ENCODE data around the gene CCR6. TPM values are rescaled to one million over a fixed set of nuclear protein-coding genes. Genes with fewer than 3 reads are reported as not detected.

The CCR6 gene
- total RNA-seq, 1 donor from 2014 or later, result not detected

DNA sequence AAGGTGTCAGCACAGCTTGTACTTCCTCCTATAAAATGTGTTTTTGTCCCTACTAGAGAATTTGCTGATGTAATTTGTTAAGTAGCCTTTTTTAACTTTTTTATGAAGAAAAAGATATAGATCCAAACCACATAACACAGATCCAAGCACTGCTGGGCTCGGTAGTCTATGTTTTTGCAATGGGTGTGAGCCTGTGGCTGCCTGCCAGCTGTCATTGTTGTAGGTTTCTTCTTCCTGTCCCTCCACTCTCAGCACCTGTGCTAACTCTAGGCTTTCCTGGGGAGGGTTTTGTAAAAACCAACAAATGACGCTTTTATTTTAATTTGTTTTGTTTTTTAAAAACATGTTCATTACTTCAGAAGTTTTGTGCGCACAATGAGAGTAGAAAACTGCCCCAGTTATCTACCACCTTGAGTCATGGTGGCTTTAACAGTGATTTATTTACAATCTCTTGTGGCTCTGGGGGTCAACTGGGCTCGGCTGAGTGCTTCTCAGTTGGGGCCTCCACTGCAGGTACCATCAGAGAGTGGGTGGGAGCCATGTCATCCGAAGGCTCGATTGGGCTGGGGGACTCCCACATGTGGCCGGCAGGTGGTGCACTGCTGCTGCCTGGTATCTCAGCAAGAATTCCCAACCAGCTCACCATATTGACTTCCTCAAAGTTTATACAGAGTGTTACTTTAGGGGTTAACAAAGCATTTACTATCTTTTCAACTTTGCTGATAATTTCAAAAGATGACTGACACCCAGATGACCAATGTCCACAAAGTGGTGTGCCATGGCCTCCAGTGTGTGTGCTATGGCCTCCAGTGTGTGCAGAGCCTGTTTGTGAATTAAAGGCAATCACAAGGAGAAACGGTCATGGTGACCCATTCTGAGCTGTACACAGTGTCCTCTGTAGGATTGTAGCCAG is 3.0 kb upstream of the CCR6 start:
- no peak for DNase-seq (ENCODE audit: low read depth)

DNA sequence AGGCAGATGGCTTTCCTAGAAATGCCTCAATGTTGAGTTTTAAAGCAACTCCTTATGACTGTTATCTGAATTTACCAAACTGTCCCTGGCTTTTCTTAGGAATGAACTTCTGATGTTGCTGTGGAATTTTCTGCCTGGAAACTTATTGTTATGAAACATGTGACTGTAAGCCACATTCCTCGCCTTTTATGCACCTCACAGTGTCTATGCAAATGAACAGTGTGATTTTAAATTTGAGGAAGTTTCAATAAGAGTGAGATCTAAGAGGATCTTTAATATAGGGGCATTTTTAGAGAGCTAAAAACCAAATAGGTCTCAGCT is 2.4 kb upstream of the CCR6 start:
- DNase-seq (ENCODE audit: low read depth), result no peak

DNA sequence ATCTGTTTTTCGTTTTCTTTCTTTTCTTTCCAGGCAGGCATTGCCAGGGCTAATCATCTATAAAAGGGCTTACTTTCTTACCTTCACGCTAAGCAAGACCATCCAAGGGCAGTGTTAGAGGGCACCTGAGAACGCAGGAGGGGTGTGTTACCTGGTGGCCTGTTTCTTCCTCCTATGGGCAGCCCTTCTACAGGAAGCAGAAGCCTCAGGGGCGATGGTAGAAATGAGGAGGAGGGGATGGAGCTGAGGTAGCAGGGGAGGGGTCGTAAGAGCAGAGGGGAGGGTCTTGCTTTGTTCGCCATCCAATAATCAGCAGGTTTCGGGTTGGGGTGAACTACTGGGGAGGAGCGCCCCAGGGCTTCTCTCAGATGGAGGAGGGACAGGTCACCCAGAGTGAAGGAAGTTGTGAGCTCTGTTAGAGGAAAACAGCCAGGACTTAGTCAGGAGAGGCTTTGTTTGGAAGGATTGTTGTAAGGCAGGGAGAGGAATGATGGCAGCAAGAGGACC is 1.5 kb upstream of the CCR6 start:
- DNase-seq (ENCODE audit: low read depth), result no peak

DNA sequence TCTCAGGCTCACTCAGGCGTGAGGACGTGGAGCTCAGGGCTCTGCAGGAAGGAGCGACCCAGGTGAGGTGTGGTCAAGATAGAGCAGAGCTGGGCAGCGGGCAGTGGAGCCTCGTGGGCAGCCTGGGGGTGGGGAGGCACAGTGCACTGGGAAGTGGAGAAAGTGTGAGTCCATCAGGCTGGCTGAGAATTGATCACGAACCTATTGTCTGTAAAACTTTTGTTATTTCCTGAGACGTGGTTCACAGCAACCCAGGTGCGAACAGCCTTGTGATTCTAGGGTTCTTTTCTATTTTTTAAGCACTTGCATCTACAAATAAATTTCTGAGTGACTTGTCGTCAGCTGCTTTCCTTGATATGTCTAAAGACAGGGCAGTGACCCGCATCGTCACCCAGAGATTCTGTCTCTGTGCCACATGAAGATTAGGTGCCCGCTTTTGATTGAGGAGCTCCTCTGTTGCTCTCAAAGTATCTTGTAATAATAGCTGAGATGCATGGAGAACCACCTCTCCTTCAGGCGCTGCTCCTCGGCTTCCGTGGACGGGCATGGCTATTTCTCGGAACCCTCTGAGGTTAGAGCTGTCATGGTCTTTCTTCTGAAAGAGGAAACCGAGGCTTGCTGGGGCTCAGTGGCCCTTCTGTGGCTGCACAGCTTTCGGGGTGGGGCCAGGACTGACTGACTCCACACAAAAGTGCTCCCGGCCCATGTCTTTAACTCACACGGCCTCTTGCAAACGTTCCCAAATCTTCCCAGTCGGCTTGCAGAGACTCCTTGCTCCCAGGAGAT is 662 bp upstream of the CCR6 start:
- no peak for DNase-seq (ENCODE audit: low read depth)

DNA sequence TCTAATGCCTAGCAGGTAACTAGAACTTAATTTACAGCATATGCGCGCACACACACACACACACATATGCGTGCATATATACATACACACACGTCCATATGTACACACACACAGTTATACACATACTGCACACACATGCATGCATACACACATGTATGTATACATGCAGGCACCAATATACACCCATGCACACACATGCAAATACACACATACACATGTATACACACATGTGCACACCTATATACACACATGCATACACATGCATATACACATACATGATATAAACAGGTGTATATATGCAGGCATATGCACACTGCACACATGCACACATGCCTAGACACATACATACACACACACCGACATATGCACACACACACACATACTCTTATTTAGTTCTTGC is 1.9 kb downstream of the CCR6 start:
- no peak for DNase-seq (ENCODE audit: low read depth)

DNA sequence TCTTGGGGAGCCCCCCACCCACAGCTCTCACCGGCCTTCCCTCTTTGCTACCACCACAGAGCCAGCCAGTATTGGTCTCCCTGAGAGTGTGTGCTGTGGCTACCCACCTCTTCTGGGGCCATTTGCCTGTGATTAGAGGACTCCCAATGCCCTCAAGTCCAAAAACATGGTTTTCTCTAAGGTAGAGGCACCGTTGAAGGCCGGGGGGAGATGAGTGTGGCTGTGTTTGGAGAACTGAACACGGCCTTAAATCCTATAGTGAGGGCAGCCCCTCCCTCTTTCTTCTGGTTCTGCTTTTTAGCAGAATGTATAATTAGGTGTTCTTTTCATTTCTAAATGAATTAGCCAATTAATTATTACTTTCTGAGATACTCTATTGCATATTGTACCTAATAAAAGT is 2.5 kb downstream of the CCR6 start:
- no peak for DNase-seq (ENCODE audit: low read depth)

DNA sequence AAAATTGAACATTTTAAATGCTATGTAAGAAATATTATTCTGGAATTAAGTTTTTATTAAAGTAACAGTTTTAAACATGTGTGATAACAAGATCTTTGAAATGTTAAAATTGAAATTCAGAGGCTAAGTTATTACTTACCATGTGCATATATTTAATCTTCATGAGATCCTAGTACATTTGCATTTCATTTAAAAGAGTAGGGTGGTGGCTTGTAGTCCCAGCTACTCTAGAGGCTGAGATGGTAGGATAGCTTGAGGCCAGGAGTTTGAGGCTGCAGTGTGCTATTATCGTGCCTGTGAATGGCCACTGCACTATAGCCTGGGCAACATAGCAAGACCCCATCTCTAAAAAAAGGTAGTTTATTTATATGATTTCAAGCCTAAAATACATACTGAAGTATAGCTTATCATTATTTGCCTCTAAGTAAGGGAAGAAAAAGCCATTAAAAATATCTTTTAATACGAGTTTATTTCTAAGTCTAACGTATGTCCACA is 3.0 kb downstream of the CCR6 start:
- DNase-seq (ENCODE audit: low read depth), result no peak

DNA sequence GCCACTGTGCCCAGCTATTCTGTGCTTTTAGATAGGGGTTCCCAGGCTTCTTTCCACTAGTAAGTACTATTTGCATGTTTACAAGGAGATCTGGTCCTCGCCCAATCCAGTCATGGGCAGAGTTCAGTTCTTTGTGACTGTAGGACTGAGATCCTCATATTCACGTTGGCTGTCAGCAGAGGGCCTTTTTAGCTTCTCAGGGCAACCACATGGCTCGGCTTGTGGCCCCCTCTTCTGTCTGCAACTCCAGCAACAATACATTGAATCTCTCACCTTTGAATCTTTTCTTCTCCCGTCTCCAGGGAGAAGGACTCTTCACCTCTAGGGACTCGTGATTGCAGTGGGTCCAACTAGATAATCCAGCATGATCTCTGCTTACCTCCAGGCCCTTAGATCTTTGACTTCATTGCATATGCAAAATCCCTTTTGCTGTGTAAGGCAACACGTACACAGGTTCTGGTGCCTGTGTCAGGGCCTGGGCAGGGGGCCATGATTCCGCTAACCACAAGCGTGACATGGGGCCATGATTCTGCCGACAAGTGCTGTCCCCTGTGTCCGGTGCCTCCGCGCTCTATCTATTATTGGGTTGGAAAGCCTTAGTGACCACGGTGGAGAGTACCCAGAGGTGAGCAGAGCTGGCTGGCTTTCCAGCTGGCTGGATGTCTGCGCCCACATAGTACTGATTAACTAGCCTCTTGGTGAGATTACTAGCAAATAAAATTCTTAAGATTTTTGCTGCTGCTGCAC is 5.1 kb downstream of the CCR6 start:
- no peak for DNase-seq (ENCODE audit: low read depth)

DNA sequence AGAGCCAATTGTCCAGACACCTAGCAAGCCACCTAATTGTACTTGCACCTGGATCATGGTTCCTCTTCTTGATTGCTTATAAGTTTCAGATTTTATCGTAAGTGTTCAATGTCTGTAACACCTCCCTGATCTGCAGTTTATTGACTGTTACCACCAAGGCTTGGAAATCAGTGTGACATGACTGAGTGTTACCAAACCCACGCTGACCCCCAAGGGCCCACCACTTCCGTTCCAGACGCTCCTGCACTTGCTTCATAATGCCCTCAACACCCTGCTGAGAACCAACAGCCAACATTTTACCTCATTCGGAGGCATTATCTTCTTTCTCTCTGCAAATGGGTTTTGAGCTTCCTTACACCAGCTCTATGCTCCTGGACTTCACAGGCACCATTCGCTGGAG is 6.3 kb downstream of the CCR6 start:
- DNase-seq (ENCODE audit: low read depth), result no peak

DNA sequence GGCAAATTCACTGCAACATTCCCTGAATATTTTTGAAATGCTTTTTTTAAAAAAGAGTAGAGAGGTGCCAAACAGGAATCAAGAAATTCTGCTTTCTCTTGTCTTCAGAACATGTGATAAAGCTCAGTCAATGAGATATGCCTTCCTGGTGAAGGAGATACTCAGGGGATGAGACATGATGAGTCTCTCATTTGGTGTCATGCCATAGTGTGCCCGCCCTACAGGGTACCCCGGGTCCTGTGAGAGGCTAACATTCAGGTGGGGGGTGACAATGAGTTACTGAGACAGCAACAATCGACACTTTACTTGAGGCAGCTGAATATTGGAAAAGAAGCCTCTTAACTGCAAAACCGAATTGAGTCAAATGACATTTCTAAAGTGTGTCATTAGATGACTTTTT is 6.7 kb downstream of the CCR6 start:
- no peak for DNase-seq (ENCODE audit: low read depth)

DNA sequence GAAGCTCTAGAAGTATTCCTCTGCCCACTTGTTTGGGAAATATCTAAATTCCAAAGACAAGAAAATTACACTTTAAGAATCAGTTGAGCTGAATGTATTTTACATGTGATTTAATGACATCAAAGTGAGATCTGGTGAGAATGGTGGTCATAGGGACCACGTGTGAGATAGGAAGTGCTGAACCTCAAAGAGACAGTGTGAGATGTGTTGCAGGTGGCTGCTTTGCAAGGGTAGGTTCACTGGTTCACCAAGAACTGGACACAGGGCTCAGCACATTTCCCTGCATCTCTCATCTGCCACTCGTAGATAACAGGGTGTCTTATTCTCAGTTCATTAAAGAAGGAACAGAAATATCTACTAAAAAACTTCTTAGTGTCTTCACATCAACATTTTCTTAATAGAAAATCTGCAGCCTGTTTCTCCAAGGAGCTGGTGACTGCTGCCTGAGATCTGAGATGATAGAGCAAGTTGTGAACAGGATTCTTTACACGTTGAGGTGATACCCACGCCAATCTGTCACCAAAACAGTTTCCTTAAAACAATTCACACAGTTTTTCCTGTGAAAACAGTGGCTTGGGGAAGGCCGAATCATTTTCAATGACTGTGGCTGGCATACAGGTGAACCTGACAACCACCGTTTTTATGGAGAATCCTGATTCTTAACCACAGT is 7.2 kb downstream of the CCR6 start:
- DNase-seq (ENCODE audit: low read depth), result no peak

DNA sequence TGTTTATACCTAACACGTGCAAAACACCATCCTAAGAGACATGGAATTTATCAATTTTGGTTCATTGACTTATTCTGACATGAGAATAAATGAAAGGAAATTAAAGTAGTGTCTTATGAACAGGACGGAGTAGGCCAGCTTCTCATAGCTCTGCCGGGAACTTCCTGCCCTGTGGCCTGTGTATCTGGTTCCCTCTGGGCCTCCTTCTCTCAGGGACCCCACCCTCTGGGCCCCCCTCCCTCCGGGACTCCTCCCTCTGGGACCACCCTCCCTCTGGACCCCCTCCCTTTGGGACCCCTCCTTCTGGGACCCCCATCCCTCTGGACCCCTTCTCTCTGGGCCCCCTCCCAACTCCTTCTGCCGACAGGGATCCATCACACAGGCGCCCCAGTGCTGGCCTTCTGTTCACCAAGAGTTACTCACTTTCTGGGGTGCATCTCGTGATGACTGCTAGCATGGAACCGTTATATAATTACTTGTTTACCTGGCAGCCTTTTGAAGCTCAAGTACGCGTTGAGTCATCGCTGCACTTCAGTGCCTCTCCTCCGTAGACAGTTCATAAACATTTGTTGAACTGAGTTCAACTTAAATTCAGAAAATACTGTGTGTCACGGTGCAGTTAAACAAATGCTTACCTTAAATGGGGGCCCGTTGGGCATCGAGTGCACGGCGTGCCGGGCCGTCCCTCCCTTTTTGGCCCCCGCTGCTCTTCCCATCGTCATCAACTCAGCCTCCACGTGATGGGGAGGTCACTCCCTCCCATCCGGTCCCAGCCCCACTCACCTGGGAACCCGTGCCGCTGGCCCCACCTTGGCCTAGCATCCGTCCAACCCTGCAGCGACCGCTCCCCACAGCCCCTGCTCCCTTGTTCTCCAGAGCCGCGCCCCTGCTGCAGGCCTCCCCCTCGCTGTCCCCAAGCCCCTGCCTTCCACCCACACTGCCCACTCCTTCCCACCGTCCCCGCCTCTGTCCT is 8.1 kb downstream of the CCR6 start:
- DNase-seq (ENCODE audit: low read depth), result no peak

DNA sequence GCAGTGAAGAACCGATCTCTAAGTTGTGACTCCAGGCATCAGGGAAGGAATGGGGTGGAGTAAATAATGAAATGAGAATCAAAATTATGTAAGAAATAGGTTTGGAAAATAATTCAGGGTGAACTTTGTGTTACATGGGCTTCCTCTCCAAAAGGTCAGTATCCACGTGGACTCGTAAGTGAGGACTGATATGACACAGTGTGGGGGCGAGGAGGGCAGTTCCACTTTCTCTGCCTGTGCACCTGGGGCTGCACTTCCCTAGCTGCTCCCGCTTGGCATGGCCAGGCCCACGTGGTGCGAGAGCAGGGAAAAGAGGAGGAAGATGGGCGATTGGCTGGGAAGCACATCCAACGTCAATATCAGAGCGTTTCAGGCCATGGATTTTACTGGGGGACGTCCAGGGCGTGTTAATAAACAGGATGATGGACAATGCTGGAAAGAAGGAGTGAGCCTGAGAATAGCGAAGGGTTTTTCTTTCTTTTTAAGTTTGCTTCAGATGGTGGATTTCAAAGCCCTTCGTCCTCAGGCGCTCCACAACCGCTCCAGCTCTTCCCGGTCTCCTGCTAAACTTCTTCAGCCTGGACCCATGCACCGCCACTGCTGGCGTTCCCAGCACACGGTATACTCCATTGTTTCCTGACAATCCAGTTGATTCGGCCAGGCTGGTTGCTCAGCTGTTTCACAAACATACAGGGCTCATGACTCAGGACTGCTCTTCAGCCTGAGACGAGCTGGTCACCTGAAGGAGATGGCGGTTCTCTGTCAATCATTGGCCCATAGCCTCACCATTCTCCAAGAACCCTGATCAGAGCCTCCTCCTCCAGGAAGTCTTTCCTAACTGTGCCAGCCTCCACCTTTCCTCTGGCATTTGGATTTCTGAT is 11.8 kb downstream of the CCR6 start:
- no peak for DNase-seq (ENCODE audit: low read depth)

DNA sequence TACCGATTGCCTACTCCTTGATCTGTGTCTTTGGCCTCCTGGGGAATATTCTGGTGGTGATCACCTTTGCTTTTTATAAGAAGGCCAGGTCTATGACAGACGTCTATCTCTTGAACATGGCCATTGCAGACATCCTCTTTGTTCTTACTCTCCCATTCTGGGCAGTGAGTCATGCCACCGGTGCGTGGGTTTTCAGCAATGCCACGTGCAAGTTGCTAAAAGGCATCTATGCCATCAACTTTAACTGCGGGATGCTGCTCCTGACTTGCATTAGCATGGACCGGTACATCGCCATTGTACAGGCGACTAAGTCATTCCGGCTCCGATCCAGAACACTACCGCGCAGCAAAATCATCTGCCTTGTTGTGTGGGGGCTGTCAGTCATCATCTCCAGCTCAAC is 13.5 kb downstream of the CCR6 start:
- no peak for DNase-seq (ENCODE audit: low read depth)

DNA sequence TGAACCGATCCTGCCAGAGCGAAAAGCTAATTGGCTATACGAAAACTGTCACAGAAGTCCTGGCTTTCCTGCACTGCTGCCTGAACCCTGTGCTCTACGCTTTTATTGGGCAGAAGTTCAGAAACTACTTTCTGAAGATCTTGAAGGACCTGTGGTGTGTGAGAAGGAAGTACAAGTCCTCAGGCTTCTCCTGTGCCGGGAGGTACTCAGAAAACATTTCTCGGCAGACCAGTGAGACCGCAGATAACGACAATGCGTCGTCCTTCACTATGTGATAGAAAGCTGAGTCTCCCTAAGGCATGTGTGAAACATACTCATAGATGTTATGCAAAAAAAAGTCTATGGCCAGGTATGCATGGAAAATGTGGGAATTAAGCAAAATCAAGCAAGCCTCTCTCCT is 14.2 kb downstream of the CCR6 start:
- no peak for DNase-seq (ENCODE audit: low read depth)

DNA sequence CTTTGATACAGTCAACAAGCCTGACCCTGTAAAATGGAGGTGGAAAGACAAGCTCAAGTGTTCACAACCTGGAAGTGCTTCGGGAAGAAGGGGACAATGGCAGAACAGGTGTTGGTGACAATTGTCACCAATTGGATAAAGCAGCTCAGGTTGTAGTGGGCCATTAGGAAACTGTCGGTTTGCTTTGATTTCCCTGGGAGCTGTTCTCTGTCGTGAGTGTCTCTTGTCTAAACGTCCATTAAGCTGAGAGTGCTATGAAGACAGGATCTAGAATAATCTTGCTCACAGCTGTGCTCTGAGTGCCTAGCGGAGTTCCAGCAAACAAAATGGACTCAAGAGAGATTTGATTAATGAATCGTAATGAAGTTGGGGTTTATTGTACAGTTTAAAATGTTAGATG is 15.0 kb downstream of the CCR6 start:
- no peak for DNase-seq (ENCODE audit: low read depth)

DNA sequence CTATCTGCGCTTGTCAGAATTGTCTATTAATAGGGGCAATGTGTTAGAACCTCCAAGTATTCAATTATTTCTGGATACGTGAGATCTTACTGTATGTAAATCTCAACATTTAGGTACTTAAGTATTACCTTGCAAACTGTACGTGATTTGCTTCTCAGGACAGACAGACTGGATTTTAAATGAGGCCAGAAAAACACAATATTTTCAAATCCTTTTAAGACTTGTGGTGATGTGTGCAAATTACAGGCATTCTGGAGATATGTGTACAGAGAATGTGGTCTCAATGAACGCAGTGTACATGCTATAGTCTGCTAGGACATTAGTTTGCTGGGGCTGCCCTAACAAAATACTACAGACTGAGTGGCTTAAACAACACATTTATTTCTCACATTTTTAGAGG is 16.9 kb downstream of the CCR6 start:
- DNase-seq (ENCODE audit: low read depth), result no peak

DNA sequence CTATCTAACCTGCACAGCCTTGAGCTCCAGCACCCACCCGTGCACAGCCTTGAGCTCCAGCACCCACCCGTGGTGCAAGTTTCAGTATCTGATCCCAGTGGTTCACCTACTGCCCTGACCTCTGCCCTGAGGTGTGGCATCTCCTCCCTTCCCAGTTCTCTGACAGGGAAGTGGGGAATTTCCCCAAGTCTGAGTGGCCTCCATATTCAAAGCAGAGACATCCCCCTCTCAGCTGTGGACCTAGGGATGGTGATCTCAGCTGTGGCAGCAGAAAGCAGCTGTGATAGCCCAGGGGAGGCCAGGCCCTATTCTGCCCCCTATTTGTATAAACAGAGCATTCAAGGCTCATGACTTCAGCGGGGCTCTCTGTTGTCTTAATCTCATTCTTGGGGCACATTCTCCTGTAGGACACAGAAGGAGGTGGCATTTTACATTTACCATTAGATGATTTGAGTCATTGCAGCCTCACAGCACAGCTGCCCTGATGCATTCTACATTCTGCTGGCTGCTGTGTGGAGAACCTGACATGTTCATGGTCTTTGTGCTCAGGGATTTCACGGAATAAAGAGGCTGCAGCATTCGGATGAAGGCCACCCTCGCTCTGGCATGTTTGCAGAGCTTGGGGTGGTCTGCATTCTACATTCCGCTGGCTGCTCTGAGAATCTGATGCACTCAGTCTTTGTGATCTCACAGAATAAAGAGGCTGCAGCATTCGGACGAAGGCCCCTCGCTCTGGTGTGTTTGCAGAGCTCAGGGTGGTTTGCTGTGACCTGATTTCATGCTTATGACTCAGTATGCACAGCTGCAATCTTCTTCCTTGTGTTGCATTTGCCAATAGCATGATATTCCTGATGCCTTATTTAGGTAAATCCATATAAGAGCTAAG is 17.9 kb downstream of the CCR6 start:
- DNase-seq (ENCODE audit: low read depth), result no peak
